ENCODE data around the gene CHCHD3.

CHCHD3 gene

DNA sequence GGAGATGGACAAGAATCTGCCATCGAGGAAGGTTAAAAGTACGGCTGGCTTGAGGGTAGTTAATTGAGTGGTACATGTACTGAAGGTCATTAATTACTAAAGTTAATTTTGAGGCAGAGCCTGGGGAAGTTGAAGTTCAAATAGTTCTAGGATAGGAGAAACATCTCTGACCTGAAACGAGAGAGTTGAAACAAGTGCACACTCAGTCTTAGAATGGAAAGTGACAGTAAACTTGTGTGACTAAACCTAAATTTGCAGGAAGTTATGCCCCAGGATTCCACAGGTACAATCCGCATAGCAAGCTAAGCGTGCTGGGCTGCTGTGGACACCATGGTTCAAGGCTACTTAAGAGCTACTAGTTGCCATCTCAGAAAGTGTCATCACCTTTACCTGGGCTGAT is 209.9 kb downstream of the CHCHD3 start:
- H3F3A ChIP-seq (ENCODE audit: low read depth), result no peaks in the 10 kb centered on the region
- no peak overlapping the region for H3K4me3 ChIP-seq (ENCODE audit: low read length, poor library complexity, severe bottlenecking)
- no peaks in the 10 kb centered on the region for H3K27me3 ChIP-seq (ENCODE audit: insufficient read depth, low read length, poor library complexity, severe bottlenecking)
- H2AFZ ChIP-seq (ENCODE audit: low read length), result no peak overlapping the region
- H4K20me1 ChIP-seq (ENCODE audit: insufficient read depth, low read length, poor library complexity, severe bottlenecking), result no peaks in the 10 kb centered on the region
- peaks cover 4% of the 10 kb centered on the region; the same call in 1 of the 2 replicates for H3K79me2 ChIP-seq (ENCODE audit: insufficient read depth, low read length)
- no peaks in the 10 kb centered on the region for H3K9me2 ChIP-seq (replicated peaks; ENCODE audit: low read depth, low read length)
- no peak for TF ChIP-seq EZH2phosphoT487 (IDR thresholded peaks at IDR 0.05; ENCODE audit: borderline replicate concordance)
- TF ChIP-seq, protein P1, sequence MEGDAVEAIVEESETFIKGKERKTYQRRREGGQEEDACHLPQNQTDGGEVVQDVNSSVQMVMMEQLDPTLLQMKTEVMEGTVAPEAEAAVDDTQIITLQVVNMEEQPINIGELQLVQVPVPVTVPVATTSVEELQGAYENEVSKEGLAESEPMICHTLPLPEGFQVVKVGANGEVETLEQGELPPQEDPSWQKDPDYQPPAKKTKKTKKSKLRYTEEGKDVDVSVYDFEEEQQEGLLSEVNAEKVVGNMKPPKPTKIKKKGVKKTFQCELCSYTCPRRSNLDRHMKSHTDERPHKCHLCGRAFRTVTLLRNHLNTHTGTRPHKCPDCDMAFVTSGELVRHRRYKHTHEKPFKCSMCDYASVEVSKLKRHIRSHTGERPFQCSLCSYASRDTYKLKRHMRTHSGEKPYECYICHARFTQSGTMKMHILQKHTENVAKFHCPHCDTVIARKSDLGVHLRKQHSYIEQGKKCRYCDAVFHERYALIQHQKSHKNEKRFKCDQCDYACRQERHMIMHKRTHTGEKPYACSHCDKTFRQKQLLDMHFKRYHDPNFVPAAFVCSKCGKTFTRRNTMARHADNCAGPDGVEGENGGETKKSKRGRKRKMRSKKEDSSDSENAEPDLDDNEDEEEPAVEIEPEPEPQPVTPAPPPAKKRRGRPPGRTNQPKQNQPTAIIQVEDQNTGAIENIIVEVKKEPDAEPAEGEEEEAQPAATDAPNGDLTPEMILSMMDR (conservative IDR thresholded peaks at IDR 0.05; ENCODE audit: low read length), result no peak
- no peaks in the 10 kb centered on the region for H3K9me3 ChIP-seq (ENCODE audit: insufficient read depth, low read depth, low read length)
- H3K36me3 ChIP-seq (ENCODE audit: insufficient read depth, low read length), result peaks cover 4% of the 10 kb centered on the region; the same call in 1 of the 2 replicates
- no peak overlapping the region for H3K9ac ChIP-seq (ENCODE audit: low read depth, low read length, poor library complexity, severe bottlenecking)
- H3K4me1 ChIP-seq (ENCODE audit: insufficient read depth, low read length, poor library complexity, severe bottlenecking), result no peaks in the 10 kb centered on the region
- H3K4me2 ChIP-seq (ENCODE audit: low read depth, low read length, poor library complexity, severe bottlenecking), result no peak overlapping the region

DNA sequence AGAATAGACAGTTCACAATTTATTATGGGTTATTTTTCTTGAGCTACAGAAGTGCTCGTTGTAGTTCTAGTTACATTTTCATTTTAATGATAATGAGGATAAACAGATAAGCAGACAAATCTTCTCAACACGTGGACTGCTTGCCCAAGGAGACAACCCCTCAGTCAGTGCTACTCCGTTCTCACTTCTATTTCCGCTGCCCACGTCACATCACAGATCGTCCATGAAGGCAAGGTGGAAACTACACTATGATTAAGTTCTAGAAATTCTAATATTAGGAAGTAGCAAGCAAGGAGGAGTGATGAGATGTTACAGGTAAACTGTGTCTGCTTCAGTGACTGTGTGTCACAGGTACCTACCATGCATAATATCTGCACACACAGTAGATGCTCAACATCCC is 210.5 kb downstream of the CHCHD3 start:
- Histone ChIP-seq H3K36me3 (ENCODE audit: insufficient read depth, low read length) (peaks cover 4% of the 10 kb centered on the region; the same call in 1 of the 2 replicates), H4K20me1 (ENCODE audit: insufficient read depth, low read length, poor library complexity, severe bottlenecking) (no peaks in the 10 kb centered on the region), H3K27me3 (ENCODE audit: insufficient read depth, low read length, poor library complexity, severe bottlenecking) (no peaks in the 10 kb centered on the region), H3K9me2 (replicated peaks; ENCODE audit: low read depth, low read length) (no peaks in the 10 kb centered on the region), H3K4me2 (ENCODE audit: low read depth, low read length, poor library complexity, severe bottlenecking) (no peak overlapping the region), H3K79me2 (ENCODE audit: insufficient read depth, low read length) (no peaks in the 10 kb centered on the region; the same call in 1 of the 2 replicates), H3K9ac (ENCODE audit: low read depth, low read length, poor library complexity, severe bottlenecking) (no peak overlapping the region), H2AFZ (ENCODE audit: low read length) (no peak overlapping the region), H3K4me3 (ENCODE audit: low read length, poor library complexity, severe bottlenecking) (no peak overlapping the region), H3F3A (ENCODE audit: low read depth) (no peaks in the 10 kb centered on the region), H3K9me3 (ENCODE audit: insufficient read depth, low read depth, low read length) (no peaks in the 10 kb centered on the region), H3K4me1 (ENCODE audit: insufficient read depth, low read length, poor library complexity, severe bottlenecking) (no peaks in the 10 kb centered on the region)
- TF ChIP-seq EZH2phosphoT487 (IDR thresholded peaks at IDR 0.05; ENCODE audit: borderline replicate concordance), result no peak
- TF ChIP-seq, protein P1 (conservative IDR thresholded peaks at IDR 0.05; ENCODE audit: low read length), result no peak

DNA sequence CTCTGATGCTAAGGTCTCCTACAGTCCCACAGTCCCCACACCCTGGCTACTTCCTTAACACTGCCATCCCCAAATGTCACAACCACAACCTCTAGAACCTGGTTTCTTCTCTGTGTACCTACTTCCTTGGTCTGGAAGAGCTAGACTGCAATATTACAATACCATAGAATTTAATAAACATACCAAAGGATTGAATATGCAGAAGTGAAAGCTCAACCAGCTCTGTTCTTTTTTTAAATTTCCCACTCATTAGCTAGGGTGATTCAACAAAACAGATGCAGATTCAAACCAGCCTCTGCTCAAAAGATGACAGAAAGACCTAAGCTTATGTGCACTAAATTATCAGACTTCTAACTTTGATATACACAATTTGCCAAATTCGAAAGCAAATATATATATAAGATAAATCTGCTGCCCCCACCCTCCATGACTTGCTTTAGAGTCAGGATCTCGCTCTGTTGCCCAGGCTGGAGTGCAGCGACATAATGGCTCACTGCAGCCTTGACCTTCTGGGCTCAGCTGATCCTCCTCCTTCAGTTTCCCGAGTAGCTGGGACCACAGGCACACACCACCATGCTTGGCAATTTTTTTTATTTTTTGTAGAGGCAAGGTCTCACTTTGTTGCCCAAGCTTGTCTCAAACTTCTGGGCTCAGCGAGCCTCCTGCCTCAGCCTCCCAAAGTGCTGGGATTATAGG is 212.6 kb downstream of the CHCHD3 start:
- Histone ChIP-seq H3K9ac (ENCODE audit: low read depth, low read length, poor library complexity, severe bottlenecking) (no peak overlapping the region), H3K36me3 (ENCODE audit: insufficient read depth, low read length) (peaks cover 16% of the 10 kb centered on the region; the same call in 1 of the 2 replicates), H3K9me3 (ENCODE audit: insufficient read depth, low read depth, low read length) (no peaks in the 10 kb centered on the region), H3K79me2 (ENCODE audit: insufficient read depth, low read length) (0 out of 2 replicates have a peak, but pooled peaks cover 8% of the 10 kb centered on the region), H2AFZ (ENCODE audit: low read length) (no peak overlapping the region), H3K27me3 (ENCODE audit: insufficient read depth, low read length, poor library complexity, severe bottlenecking) (no peaks in the 10 kb centered on the region), H3F3A (ENCODE audit: low read depth) (no peaks in the 10 kb centered on the region), H3K4me3 (ENCODE audit: low read length, poor library complexity, severe bottlenecking) (no peak overlapping the region), H4K20me1 (ENCODE audit: insufficient read depth, low read length, poor library complexity, severe bottlenecking) (no peaks in the 10 kb centered on the region), H3K9me2 (replicated peaks; ENCODE audit: low read depth, low read length) (no peaks in the 10 kb centered on the region), H3K4me1 (ENCODE audit: insufficient read depth, low read length, poor library complexity, severe bottlenecking) (no peaks in the 10 kb centered on the region), H3K4me2 (ENCODE audit: low read depth, low read length, poor library complexity, severe bottlenecking) (no peak overlapping the region)
- TF ChIP-seq, protein P1 (conservative IDR thresholded peaks at IDR 0.05; ENCODE audit: low read length), result no peak
